Gastrocnemius medialis (tissue), 4 donors: Measurements from ENCODE around the gene MAPK11.

Experiments
- POLR2A ChIP-seq, 2 donors: fragments of 450-650 bp; IDR thresholded peaks; one replicate each; pipeline ENCODE4 v1.6.1; 2017; ENCODE audit warnings: antibody characterized with exemption in 2 of 2, mild to moderate bottlenecking in 2 of 2, moderate library complexity in 2 of 2
- TF ChIP-seq, protein P1 (sequence below), 5 experiments: fragments of 450-650 bp in 3 of 5; fragments of 200-600 bp in 2 of 5; sonication (generic) in 2 of 5; IDR thresholded peaks in 4 of 5; conservative IDR thresholded peaks in 1 of 5; 1 replicate in 4 of 5; 2 replicates in 1 of 5; pipeline ENCODE4 v1.5.1; 2016 to 2019; ENCODE audit warnings: antibody characterized with exemption in 5 of 5, mild to moderate bottlenecking in 3 of 5, moderate library complexity in 3 of 5

DNA sequence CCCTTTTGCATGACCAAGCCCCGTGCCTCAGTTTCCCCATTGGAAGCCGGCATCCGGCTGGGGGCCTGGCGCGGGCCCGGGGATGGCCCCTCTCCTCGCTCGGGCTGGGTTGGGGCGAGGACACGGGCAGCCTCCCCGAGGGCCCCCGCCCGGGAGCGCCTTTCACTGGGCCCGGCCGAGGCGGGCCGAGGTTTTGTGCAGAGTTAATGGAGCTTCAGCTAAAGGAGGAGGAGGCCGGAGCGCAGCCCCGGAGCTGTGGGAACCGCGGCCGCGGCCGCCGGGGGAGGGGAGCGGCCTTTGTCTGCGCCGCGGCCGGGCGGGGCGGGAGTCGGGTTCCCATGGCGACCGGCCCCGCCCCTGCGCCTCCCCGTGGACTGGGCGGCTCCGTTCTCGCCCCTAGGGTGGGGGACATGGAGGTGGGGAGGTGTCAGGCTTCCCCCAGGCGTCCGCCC is 1.4 kb upstream of the MAPK11 start:
- TF ChIP-seq, protein P1, sequence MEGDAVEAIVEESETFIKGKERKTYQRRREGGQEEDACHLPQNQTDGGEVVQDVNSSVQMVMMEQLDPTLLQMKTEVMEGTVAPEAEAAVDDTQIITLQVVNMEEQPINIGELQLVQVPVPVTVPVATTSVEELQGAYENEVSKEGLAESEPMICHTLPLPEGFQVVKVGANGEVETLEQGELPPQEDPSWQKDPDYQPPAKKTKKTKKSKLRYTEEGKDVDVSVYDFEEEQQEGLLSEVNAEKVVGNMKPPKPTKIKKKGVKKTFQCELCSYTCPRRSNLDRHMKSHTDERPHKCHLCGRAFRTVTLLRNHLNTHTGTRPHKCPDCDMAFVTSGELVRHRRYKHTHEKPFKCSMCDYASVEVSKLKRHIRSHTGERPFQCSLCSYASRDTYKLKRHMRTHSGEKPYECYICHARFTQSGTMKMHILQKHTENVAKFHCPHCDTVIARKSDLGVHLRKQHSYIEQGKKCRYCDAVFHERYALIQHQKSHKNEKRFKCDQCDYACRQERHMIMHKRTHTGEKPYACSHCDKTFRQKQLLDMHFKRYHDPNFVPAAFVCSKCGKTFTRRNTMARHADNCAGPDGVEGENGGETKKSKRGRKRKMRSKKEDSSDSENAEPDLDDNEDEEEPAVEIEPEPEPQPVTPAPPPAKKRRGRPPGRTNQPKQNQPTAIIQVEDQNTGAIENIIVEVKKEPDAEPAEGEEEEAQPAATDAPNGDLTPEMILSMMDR (IDR thresholded peaks at IDR 0.05 in 4 of 5, conservative IDR thresholded peaks at IDR 0.05 in 1 of 5) = peak in 1 of 5 experiments; percentile 26
- TF ChIP-seq POLR2A (IDR thresholded peaks at IDR 0.05) = no peak
